Epithelial cell of prostate (primary cell): ENCODE data around the gene FLNC.

Experiments used
- DNase-seq: peaks from one replicate; pipeline ENCODE4 v3.0.0-alpha.2; 2011; ENCODE audit warnings: low read depth, low spot score
- H3K27ac ChIP-seq: fragments of 450-650 bp; 2 replicates; pipeline ENCODE4 v1.5.1; 2017; ENCODE audit warnings: mild to moderate bottlenecking

The FLNC gene

DNA sequence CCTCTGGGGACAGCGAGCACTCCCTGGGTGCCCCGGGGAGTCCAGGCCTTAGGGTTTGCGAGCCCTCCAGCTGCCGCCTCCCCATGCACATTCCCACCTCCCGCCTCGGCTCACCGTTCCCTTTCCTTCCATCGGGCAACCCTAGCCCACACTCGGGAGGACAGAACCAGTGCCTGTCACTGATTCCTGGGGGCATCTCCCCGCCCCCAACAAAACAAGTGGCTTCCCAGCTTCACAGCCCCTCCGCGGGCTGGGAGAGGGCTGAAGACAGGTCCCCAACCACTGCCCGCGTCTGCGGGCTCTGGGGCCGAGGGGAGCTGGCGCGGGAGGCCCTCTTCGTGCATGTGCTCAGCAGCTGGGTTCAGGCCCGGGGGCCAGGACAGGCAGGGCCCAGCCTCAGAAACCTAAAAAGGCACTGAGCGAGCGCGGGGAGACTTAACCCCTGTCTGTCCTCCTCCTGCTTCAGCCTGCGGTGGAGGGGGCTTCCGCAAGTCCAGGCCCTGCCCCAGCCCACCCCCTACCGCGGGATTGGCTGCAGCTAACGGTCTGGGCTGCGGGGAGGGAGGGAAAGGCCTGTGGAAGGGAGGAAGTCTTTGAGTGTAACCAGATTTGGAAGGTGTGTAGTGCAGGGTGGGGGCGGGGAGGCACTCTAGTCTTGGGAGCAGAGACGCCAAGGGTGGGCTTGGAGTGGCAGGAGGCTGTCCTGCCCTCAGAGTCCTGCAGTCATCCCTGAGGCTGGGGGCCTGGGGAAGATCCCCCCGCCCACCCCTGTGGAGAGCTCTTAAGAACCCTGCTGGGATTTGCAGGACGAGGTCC is 1.2 kb downstream of the FLNC start:
- H3K27ac ChIP-seq, result no peak overlapping the region
- DNase-seq, result no peak

DNA sequence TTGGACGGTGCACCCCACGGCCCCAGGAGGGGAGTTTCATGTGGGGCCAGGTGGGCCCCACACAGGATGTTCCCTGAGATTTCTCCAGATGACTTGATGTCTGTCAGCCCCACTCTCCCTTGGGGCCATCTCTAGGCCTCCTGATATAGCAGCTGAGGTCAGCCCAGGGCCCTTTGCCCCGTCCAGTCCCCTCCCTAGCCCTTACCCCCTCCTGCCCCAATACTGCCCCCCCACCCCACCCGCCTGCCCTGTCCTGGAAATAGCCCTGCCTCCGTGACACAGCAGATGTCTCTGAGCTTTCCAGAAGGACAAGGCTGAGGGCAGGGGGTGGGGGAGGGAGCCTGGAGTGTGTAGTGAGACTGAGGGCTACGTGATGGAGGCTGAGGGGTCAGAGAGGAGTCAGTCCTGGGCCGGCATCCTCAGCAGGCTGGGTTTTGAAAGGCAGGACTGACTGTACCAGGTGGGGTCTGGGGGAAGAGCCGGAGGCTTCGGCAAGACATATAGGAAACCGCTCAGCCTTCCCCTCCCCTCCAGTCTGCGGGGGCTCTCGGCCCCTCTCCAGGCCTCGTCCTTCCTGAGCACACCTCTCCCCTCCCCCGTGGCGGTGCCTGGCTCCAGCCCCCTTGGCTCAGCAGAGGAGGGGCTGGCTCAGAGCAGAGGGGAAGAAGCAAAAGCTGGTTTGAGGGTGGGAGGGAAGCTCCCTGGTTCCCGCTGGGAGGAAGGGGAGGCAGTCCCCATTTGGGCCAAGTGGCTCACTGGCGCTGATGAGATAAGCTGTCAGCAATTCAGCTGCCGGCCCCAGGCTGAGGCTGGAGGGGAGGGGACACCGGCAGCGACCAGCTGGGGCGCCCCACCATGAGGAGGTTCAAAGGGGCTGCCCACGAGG is 2.0 kb downstream of the FLNC start:
- H3K27ac ChIP-seq, result no peak overlapping the region

DNA sequence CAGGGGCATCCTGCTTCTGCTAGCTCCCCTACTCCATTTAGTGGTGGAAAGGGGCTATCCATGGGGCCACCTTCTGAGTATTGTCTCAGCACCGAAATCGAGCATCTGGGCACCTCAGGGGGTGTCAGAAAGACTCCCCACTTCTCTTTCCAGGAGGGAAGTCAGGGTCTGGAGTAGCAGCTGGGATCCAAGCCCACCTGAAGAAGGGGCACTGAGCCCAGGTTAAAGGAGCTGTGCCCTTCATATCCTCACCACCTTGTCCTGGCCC is 2.6 kb downstream of the FLNC start:
- no peak for DNase-seq
- no peak overlapping the region for H3K27ac ChIP-seq

More for the DNA sequence above, 2.0 kb downstream of the FLNC start:
- no peak for DNase-seq

DNA sequence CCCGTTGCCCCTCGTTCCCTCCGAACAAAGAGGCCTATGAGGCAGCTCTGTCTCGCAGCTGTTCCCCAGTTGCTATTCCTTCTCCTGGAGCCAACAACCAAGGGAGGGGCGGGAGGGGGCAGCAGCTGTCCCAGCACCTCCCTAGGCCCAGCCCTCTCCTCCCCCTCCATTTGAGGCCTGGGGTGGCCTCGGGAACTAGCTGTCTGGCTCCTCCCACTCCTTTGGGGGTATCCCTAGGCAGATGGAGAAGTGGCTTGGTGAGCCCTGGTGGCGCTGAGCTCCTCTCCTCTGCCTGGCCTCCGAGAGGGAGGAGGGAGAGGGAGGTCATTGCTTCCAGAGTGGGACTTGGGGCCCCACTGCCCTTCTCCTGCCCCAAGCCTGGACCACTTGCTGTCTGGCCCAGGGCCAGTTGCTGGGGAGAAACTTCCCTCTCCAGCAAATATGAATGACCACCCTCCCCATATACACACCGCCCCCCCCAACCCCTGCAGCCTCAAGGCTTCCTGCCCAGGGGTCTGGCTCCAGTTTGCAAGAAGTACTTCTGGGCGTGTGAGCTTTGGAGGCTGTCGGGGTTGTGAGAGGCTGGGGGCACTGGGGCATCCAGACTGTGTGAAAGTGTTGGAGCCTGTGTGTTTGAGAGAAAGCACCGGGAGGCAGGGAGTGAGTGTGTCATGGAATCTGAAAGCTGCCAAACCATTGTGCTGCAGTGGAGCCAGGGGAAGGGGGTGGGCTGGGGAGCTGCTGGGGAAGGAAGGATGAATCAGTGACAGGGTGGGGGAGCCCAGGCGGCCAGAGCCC is 3.1 kb downstream of the FLNC start:
- DNase-seq, result no peak
- H3K27ac ChIP-seq, result no peak overlapping the region

DNA sequence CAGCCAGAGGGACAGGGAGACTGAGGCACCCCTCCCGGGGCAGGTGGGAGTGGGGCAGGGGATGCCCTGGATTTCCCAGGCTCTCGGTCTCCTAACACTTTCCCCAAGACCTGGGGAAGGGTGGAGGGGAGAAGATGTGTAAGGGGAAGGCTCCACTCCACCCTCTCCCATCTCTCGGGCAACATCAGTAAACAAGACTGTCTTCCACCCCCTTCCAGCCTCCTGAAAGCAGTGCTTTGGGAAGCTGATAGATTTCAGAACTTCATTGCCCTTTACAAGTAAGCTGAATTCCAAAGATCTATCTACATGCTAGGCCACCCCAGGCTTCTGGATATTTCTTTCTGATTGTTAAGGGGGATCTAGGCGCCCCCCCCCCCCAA is 3.7 kb downstream of the FLNC start:
- no peak overlapping the region for H3K27ac ChIP-seq

DNA sequence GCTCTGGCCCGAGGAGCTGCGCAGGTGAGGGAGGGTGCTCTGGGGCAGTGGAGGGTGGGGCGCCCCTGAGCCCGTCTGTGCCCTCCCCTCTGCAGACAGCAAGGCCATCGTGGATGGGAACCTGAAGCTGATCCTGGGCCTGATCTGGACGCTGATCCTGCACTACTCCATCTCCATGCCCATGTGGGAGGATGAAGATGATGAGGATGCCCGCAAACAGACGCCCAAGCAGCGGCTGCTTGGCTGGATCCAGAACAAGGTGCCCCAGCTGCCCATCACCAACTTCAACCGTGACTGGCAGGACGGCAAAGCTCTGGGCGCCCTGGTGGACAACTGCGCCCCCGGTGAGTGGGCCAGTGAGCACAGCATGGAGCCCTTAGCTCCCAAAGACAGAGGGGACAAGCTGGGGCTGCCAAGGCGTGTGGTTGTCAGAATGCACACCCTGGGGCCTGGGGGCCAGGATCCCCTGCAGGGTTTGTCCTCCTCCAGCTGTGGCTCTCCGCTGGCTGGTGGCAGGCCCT is 5.1 kb downstream of the FLNC start:
- no peak overlapping the region for H3K27ac ChIP-seq
- no peak for DNase-seq

More for the DNA sequence above, 3.7 kb downstream of the FLNC start:
- DNase-seq, result no peak

DNA sequence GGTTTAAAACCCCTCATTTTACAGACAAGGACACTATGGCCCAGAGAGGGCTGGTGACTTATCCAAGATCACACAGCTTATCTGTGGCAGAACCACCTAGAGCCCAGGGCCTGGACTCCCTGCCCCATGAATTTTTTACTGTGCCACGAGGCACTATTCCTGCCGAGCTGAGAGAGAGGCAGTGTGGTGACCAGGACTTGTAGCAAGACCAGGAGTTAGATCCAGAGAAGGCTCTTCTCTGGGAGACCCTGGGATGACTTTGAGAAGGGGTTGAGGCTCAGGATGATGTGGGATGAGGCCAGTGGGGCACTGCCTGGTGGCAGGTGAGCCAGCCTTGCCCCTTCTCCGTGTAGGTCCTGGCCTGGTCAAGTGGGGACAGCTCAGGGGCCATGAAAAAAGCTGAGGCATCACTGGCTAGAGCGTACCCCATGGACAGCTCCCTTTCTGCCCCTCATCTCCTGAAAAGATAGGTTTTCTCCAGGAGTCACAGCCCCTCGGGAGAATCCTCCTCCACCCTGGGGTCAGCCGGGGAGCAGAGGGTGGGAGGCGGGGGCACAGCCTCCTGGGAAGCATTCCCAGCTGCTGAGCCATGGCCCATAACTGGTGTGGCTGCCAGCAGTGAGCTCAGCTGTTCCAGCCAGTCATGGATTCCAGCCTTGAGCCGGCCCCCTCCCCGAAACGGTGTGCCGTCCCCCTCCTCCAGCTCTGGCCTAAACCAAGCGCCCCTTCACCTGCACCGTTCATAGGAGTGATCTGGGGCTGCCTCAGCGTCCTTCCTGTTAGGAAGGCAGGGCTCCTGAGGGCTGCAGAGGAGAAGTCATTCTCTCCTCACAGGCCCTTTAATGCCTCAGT is 5.8 kb downstream of the FLNC start:
- no peak for DNase-seq
- H3K27ac ChIP-seq, result no peak overlapping the region

DNA sequence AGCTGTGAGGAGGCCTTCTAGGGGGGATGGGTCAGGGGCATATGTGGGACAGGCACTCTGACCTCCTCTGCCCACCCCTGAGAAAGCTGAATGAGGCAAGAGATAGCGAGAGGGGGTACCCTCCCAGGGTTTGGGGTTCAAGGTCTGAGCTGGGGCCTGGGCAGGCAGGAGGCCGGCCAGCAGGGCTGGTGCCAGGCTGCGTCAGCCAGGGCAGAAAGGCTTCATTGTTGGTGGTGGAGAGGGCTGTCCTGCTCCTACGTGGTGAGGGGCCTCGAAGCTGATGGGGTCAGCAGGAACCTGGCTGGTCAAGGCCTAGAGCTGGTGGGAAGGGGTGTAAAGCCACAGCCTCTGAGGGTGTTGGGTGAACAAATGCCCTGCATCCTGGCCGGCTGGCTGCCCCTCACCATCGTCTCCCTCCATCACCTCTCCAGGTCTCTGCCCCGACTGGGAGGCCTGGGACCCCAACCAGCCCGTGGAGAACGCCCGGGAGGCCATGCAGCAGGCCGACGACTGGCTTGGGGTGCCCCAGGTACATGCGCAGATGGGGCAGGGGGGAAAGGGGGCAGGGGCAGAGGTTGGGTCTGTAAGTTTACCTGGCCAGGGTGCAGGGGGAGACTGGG is 6.6 kb downstream of the FLNC start:
- DNase-seq, result no peak

DNA sequence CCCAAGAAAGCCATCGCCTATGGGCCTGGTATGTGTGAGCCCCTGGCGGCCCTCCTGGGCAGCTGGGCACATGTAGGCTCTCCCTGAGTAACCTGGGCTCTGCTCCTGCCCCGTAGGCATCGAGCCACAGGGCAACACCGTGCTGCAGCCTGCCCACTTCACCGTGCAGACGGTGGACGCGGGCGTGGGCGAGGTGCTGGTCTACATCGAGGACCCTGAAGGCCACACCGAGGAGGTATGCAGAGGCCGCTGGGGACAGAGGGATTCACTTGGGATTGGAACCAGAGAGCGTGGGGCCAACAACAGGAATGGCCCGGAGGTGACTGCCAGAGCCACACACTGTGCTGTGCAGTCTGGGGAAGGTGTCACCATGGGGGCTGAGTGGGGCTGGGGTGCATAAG is 7.3 kb downstream of the FLNC start:
- H3K27ac ChIP-seq, result no peak overlapping the region
- DNase-seq, result no peak

More for the DNA sequence above, 6.6 kb downstream of the FLNC start:
- H3K27ac ChIP-seq, result no peak overlapping the region

DNA sequence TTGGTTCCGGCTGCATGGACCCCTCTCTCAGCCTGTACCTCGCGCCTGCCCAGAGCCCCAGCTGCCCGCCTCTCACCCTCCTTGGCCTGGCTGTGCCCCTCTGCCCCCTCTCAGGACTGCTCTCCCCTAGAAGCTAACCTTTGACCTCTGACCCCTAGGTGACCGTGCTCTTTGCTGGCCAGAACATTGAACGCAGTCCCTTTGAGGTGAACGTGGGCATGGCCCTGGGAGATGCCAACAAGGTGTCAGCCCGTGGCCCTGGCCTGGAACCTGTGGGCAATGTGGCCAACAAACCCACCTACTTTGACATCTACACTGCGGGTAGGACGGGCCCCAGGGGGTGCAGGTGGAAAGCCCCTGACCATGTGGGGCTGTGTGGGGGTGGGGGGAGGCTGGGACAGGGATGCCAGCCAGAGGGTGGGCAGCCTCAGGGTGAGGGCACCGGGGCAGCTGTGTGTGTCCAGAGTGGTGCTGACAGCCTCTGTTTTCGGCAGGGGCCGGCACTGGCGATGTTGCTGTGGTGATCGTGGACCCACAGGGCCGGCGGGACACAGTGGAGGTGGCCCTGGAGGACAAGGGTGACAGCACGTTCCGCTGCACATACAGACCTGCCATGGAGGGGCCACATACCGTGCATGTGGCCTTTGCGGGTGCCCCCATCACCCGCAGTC is 8.0 kb downstream of the FLNC start:
- no peak for DNase-seq
- H3K27ac ChIP-seq, result no peak overlapping the region

DNA sequence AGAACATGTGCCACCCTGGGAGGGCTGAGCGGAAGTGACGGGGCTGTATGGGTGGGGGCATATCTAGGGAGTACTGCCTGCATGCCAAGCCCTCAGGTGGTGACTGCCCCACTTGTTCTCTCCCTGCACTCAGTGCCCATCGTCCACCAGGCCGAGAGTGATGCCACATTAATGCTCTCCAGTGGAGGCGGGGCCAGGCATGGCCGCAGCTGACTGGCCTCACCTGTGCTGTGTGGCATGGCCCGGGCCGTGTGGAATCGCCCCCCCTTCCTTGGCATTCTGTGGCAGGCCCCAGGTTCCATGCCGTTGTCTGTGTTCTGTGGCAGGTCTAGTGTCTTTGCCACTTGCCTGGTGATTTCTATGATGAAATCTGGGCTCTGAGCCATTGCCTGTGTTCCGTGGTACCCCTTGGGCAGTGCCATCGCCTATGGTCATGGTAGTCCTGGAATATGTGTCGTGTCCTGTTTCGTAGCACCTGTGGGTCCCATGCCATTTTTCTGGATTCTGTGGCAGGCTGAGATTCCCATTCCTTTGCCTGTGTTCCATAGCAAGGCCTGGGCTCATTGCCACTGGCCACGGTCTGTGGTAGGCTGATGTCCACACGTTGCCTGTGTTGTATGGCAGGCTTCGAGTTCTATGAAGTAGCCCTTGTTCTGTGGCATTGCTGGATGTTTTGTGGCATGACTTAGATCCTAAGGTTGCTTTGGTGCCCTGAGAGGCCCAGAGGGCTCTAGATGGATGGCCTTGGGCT is 8.9 kb downstream of the FLNC start:
- no peak overlapping the region for H3K27ac ChIP-seq

DNA sequence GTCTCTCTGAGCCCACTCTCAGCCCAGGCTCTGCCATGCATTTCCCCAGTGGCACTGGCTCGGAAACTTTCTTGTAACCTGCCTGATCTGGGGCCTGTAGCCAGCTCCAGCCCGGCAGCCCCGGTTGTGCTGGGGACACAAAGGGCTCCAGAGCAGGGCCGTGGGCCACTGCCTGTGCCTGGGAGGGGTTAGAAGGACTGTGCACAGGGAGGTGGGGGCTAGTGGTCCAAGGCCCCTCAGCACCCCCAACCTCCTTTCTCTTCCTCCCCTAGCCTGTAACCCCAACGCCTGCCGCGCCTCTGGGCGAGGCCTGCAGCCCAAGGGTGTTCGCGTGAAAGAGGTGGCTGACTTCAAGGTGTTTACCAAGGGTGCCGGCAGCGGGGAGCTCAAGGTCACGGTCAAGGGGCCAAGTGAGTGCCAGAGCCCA is 9.6 kb downstream of the FLNC start:
- no peak overlapping the region for H3K27ac ChIP-seq
- no peak for DNase-seq

More for the DNA sequence above, 8.9 kb downstream of the FLNC start:
- no peak for DNase-seq

DNA sequence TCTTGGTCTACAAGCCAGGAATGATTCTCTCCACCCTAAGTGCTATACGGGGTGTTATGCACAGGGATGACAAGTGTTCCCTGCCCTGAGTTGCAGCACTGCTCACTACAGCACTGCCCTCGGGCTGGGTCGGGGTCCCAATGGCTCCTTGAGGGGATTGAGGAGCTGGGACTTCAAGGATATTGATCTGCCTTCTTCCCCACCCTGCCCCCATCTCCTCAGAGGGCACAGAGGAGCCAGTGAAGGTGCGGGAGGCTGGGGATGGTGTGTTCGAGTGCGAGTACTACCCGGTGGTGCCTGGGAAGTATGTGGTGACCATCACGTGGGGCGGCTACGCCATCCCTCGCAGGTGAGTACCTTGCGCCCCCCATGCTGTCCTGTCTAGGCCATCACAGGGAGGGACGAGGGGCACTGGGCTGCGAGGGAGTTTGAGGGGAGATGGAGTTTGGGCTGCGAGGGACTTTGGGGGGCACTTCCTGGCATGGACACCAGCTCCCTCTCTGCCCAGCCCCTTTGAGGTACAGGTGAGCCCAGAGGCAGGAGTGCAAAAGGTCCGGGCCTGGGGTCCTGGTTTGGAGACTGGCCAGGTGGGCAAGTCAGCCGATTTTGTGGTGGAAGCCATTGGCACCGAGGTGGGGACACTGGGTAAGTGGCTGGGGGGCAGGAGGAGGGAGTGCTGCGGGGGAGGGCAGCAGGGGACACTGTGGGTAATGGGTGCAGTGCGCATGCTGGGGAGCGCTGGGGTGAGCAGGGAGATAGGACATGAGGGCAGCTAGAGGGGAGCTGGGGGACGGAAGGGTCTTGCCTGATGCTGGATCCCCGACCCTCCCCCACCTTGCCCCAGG is 10.3 kb downstream of the FLNC start:
- no peak for DNase-seq
- H3K27ac ChIP-seq, result no peak overlapping the region

DNA sequence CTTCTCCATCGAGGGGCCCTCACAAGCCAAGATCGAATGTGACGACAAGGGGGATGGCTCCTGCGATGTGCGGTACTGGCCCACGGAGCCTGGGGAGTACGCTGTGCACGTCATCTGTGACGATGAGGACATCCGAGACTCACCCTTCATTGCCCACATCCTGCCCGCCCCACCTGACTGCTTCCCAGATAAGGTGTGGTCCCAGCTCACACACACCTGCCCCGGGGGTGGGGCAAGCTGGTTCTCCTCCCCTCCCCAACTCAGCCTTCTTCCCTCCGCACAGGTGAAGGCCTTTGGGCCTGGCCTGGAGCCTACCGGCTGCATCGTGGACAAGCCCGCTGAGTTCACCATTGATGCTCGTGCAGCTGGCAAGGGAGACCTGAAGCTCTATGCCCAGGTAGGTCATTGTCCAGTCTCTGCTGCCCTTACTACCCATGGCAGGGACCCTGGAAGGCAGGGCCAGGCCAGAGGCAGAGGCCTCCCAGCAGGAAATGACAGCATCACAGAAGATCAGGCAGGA is 11.0 kb downstream of the FLNC start:
- no peak overlapping the region for H3K27ac ChIP-seq
- DNase-seq, result no peak

DNA sequence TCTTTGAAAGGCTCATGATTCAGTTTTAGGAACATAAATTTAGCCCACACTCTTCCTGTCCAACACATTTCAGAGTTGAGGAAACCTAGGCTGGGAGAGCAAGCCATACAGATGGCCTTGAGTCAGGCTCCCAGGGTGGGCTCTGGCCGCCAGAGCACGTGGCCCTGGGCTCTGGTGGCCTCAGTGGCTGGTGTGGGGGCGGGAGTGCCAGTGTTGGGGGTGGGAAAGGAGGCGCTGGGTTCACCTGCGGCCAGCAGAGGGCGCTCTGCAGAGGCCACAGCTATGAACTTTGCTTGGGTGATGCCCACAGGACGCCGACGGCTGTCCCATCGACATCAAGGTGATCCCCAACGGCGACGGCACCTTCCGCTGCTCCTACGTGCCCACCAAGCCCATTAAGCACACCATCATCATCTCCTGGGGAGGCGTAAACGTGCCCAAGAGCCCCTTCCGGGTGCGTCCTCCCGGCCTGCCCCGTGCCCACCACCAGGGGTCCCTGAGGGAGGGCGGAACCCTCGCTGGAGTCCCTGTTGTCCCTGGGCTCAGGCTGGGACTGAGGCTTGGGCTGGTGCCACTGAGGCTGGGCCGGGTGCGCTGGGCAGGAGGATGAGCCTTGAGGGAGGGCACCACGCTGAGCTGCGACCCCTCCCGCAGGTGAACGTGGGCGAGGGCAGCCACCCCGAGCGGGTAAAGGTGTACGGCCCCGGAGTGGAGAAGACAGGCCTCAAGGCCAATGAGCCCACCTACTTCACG is 11.9 kb downstream of the FLNC start:
- H3K27ac ChIP-seq, result no peak overlapping the region
- DNase-seq, result no peak
